ENCODE results near the gene PIM1.
"Not testable (repeated sequence)": the region's sequence is repeated elsewhere in the genome, so short reads cannot be mapped to it uniquely, and the experiment has no call there.

Gene PIM1

GRCh38 chr6:37171201-37171969, 1.4 kb downstream of the PIM1 start:
- peak; percentile 31 for DNase-seq (ENCODE audit: low spot score)

- DNase-seq (ENCODE audit: low spot score), result peak; percentile 70
Observed at GRCh38 chr6:37171970-37172812, 2.2 kb downstream of the PIM1 start.

GRCh38 chr6:37172912-37173492, 3.0 kb downstream of the PIM1 start:
- DNase-seq (ENCODE audit: low spot score), result no peak

GRCh38 chr6:37173493-37174195, 3.7 kb downstream of the PIM1 start:
- no peak for DNase-seq (ENCODE audit: low spot score)

- DNase-seq (ENCODE audit: low spot score), result no peak
Observed at GRCh38 chr6:37174196-37174514, 4.2 kb downstream of the PIM1 start.

- DNase-seq (ENCODE audit: low spot score), result no peak
Observed at GRCh38 chr6:37174515-37175331, 4.8 kb downstream of the PIM1 start.

GRCh38 chr6:37175332-37176267, 5.6 kb downstream of the PIM1 start:
- DNase-seq (ENCODE audit: low spot score), result no peak

- DNase-seq (ENCODE audit: low spot score), result no peak
Observed at GRCh38 chr6:37176268-37177076, 6.5 kb downstream of the PIM1 start.

- no peak for DNase-seq (ENCODE audit: low spot score)
Observed at GRCh38 chr6:37177077-37177934, 7.4 kb downstream of the PIM1 start.

GRCh38 chr6:37177935-37178517, 8.1 kb downstream of the PIM1 start:
- no peak for DNase-seq (ENCODE audit: low spot score)

GRCh38 chr6:37180075-37180474, 10.1 kb downstream of the PIM1 start:
- no peak for DNase-seq (ENCODE audit: low spot score)

- not testable (repeated sequence) for DNase-seq (ENCODE audit: low spot score)
Observed at GRCh38 chr6:37180610-37181009, 10.7 kb downstream of the PIM1 start.

GRCh38 chr6:37182736-37183590, 13.0 kb downstream of the PIM1 start:
- no peak for DNase-seq (ENCODE audit: low spot score)

- DNase-seq (ENCODE audit: low spot score), result not testable (repeated sequence)
Observed at GRCh38 chr6:37185949-37186720, 16.2 kb downstream of the PIM1 start.

- DNase-seq (ENCODE audit: low spot score), result no peak
Observed at GRCh38 chr6:37187321-37188022, 17.5 kb downstream of the PIM1 start.

All from GM03348 (cell line).